Stomach (tissue), 9 donors: Measurements from ENCODE around the gene ALK. TPM values are rescaled to one million over a fixed set of nuclear protein-coding genes. Genes with fewer than 3 reads are reported as not detected.

Experiments
- DNase-seq, 2 donors: peaks; one replicate each; pipeline versions ENCODE4 v3.0.0 to v3.0.0-alpha.2; 2013 to 2019
- H3K27ac ChIP-seq, 5 donors: fragments of 200-600 bp in 4 of 5; sonication (generic) in 4 of 5; one replicate each; pipeline ENCODE4 v1.5.1; 2013 to 2019; ENCODE audit warnings: mild to moderate bottlenecking in 1 of 5, moderate library complexity in 1 of 5
- H3K27me3 ChIP-seq, 3 donors: fragments of 200-600 bp; sonication (generic); one replicate each; pipeline ENCODE4 v1.5.1; 2017 to 2019; ENCODE audit warnings: mixed run types in 1 of 3
- H3K36me3 ChIP-seq, 4 donors: fragments of 200-600 bp; sonication (generic); 1 replicate in 3 of 4; 2 replicates in 1 of 4; pipeline ENCODE4 v1.5.1; 2016 to 2019
- H3K4me1 ChIP-seq, 4 donors: fragments of 200-600 bp; sonication (generic); one replicate each; pipeline ENCODE4 v1.5.1; 2016 to 2019
- H3K4me3 ChIP-seq, 4 donors: fragments of 200-600 bp; sonication (generic) in 3 of 4; one replicate each; pipeline ENCODE4 v1.5.1; 2016 to 2019; ENCODE audit warnings: mild to moderate bottlenecking in 1 of 4
- H3K9me3 ChIP-seq, 4 donors: fragments of 200-600 bp; sonication (generic); one replicate each; pipeline ENCODE4 v1.5.1; 2016 to 2019
- EP300 ChIP-seq: sonication (generic); formaldehyde crosslinking; IDR thresholded peaks from one replicate; pipeline ENCODE4 v1.6.1; 2017; ENCODE audit warnings: antibody characterized with exemption
- POLR2A ChIP-seq, 4 donors: fragments of 450-650 bp; IDR thresholded peaks; one replicate each; pipeline ENCODE4 v1.6.1; 2016; ENCODE audit warnings: antibody characterized with exemption in 4 of 4, control low read depth in 2 of 4, mild to moderate bottlenecking in 1 of 4, moderate library complexity in 1 of 4
- POLR2AphosphoS5 ChIP-seq, 3 donors: sonication (generic); formaldehyde crosslinking; IDR thresholded peaks; one replicate each; pipeline ENCODE4 v1.6.1; 2016; ENCODE audit warnings: antibody characterized with exemption in 3 of 3
- WGBS, 5 donors: extraction: QIAGEN DNeasy Blood & Tissue Kit in 3 of 5; methylation state at CpG; one replicate each; pipeline versions ENCODE4 v1.1.5 to v1.1.7; 2013 to 2018; 5-methylcytosine and 5-hydroxymethylcytosine counted together
- intact Hi-C: fragments of 100-400 bp; cut with DNase I; formaldehyde crosslinking; loops from one replicate; pipeline ENCODE4 v1.15.1; 2023; ENCODE audit warnings: low total_unique reads
- polyA plus RNA-seq, 3 donors: library from polyadenylated mRNA; stranded (reverse); fragments of 200-250 nt; gene quantifications; one replicate each; pipeline ENCODE4 v1.2.3, GENCODE V29; 2013
- total RNA-seq, 5 donors: library from RNA; depleted of rRNA; stranded (reverse); fragments of >200 nt; gene quantifications; one replicate each; pipeline versions ENCODE4 v1.1.0 to v1.2.3, GENCODE V29; 2014 to 2016
- TF ChIP-seq, protein P1 (sequence below), 7 experiments: fragments of 450-650 bp in 4 of 7; fragments of 200-600 bp in 3 of 7; sonication (generic) in 3 of 7; IDR thresholded peaks; one replicate each; pipeline ENCODE4 v1.5.1; 2016 to 2019; ENCODE audit warnings: antibody characterized with exemption in 7 of 7, control low read depth in 2 of 7, mild to moderate bottlenecking in 1 of 7
- donor health status: healthy with polysubstance abuse.
- donor health status: Bipolar disorder and iron deficiency.
- donor health status: healthy.

Gene ALK
- total and polyA plus RNA-seq, 8 donors, result 0.13 to 0.92 TPM; not detected in 6

DNA sequence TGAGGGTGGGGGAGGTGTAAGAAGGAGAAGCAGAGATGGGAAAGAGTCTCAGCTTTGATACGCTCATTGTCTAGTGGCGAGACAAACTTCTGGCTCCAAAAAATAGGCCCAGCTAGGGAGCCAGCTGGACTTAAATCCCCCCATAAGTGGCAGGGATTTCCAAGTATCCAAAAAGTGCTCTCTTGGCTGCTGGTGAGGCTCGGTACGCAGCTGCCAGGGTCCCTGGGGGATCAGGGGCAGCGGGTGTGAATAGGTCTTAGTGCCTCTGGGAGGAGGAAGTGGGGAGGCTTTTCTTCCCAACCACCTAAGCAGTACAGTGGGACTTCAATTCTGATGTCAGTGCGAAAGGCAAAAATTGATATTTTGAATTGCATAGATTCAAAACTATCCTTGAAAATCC lies 73.5 kb downstream of the ALK start:
- no peaks in the 10 kb centered on the region for H3K36me3 ChIP-seq
- no peaks in the 10 kb centered on the region for H3K4me1 ChIP-seq
- no peak for TF ChIP-seq POLR2AphosphoS5 (IDR thresholded peaks at IDR 0.05)
- no peak for TF ChIP-seq POLR2A (IDR thresholded peaks at IDR 0.05)
- TF ChIP-seq EP300, result no peak
- TF ChIP-seq, protein P1, sequence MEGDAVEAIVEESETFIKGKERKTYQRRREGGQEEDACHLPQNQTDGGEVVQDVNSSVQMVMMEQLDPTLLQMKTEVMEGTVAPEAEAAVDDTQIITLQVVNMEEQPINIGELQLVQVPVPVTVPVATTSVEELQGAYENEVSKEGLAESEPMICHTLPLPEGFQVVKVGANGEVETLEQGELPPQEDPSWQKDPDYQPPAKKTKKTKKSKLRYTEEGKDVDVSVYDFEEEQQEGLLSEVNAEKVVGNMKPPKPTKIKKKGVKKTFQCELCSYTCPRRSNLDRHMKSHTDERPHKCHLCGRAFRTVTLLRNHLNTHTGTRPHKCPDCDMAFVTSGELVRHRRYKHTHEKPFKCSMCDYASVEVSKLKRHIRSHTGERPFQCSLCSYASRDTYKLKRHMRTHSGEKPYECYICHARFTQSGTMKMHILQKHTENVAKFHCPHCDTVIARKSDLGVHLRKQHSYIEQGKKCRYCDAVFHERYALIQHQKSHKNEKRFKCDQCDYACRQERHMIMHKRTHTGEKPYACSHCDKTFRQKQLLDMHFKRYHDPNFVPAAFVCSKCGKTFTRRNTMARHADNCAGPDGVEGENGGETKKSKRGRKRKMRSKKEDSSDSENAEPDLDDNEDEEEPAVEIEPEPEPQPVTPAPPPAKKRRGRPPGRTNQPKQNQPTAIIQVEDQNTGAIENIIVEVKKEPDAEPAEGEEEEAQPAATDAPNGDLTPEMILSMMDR (IDR thresholded peaks at IDR 0.05), result no peak
- H3K4me3 ChIP-seq, result no peak overlapping the region
- DNase-seq, result no peak
- H3K27me3 ChIP-seq, result peaks cover 0 to 8% (median 0%) of the 10 kb centered on the region in 3 donors
- no peak overlapping the region for H3K27ac ChIP-seq
- 48 to 65% (median 61%) methylated on average over 6 of the region's 6 CpGs for WGBS, 5 donors
- intact Hi-C loops, result loop anchor here (10.0 kb wide), 1 partner anchor 553 kb away; no protein-coding TSS in a partner anchor
- H3K9me3 ChIP-seq, result peaks cover 0 to 8% (median 6%) of the 10 kb centered on the region in 4 donors

DNA sequence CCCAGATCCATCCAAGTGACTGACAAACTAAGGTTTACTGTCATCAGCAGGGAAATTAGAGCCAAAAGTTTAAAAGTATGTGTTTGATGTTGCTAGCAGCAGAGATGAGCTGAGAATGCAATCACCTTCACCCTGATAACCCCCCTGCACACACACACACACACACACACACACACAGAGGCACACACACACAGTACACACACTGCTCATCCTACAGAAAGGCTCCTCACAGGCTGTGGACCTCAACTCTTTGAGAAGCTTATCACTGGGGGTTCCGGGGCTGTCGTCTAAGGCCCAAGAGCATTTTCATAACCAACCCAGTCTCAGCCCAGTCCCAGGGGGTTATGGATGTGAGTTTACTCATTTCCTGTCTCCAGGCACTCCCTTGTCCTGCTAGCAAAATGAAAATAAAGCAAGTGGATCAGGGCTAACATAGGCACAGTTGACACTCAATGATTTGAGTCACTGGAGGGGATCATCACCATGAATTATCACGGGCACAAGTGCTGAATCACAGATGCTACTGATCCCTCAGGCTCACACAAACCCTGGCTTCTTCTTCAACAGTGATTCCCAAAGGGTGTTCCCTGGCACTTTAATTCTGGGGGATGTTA lies 76.6 kb downstream of the ALK start:
- TF ChIP-seq EP300, result no peak
- TF ChIP-seq POLR2A (IDR thresholded peaks at IDR 0.05), result no peak
- TF ChIP-seq POLR2AphosphoS5 (IDR thresholded peaks at IDR 0.05), result no peak
- TF ChIP-seq, protein P1 (IDR thresholded peaks at IDR 0.05), result no peak
- no peak overlapping the region for H3K27ac ChIP-seq
- WGBS, 5 donors, result 81 to 87% (median 86%) methylated on average over 3 of the region's 3 CpGs
- peaks cover 0 to 16% (median 0%) of the 10 kb centered on the region in 3 donors for H3K27me3 ChIP-seq
- H3K4me3 ChIP-seq, result no peak overlapping the region
- no peak for DNase-seq
- peaks cover 0 to 5% (median 0%) of the 10 kb centered on the region in 4 donors for H3K4me1 ChIP-seq
- no peaks in the 10 kb centered on the region for H3K36me3 ChIP-seq
- intact Hi-C loops, result loop anchor here (10.0 kb wide), 1 partner anchor 550 kb away; no protein-coding TSS in a partner anchor
- no peaks in the 10 kb centered on the region for H3K9me3 ChIP-seq

DNA sequence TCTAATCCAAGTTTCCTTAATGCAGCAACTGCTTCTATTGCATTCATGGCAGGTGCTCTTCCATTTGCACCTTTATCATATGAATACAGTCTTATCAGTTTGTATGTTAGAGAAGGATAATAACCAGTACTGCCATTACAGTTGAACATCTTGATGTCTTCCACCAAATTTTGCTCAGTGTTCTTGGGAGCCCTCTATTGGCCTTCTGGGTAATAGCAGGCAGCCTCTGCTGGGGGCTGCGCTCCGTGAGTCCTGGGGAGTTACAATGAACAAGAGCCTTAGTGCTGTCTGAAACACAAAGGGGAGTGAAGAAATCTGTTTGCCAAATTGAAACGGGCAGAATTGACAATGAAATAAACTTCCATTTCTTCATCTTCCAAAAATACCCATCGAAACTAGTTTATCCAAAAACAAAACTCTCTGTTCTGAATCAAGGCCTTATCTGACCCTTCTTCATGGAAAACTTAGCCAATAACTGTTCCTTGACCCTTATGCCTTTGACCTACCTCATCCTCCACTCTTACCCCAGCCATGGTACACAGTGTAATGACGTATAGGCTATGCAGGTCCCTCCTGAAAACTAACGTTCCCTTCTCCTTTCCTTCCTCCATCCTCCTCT lies 79.9 kb downstream of the ALK start:
- no peak overlapping the region for H3K4me3 ChIP-seq
- DNase-seq, result peak in 1 of 2 donors; percentile 51
- 40 to 44% (median 42%) methylated on average over 6 of the region's 6 CpGs for WGBS, 5 donors
- no peaks in the 10 kb centered on the region for H3K36me3 ChIP-seq
- peaks cover 0 to 5% (median 0%) of the 10 kb centered on the region in 4 donors for H3K4me1 ChIP-seq
- H3K27me3 ChIP-seq, result peaks cover 0 to 16% (median 0%) of the 10 kb centered on the region in 3 donors
- intact Hi-C loops, result loop anchor here (10.0 kb wide), 1 partner anchor 547 kb away; no protein-coding TSS in a partner anchor
- TF ChIP-seq POLR2A (IDR thresholded peaks at IDR 0.05) (no peak), POLR2AphosphoS5 (IDR thresholded peaks at IDR 0.05) (no peak)
- TF ChIP-seq, protein P1 (IDR thresholded peaks at IDR 0.05), result peak in 5 of 7 experiments; percentile 56 to 91 (median 80)
- peaks cover 0 to 13% (median 9%) of the 10 kb centered on the region in 4 donors for H3K9me3 ChIP-seq
- no peak overlapping the region for H3K27ac ChIP-seq

DNA sequence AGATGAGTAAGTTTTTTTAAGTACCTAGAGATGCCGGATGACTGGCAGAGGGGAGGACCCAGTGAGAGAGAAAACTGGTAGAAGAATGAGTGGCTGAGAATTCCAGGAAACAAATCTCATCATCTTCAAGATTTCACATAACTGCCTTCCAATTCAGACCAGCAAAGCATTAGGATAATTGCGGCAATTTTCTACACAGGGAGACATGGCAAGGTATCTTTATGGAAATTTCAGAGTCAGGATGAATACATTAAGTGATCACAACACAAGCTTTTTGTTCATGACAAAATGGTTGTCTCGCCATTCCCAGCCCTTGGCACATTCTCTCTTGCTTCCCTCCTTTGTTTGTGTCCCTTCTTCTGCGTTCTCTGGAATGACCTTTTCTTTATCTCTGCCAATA lies 82.1 kb downstream of the ALK start:
- H3K36me3 ChIP-seq, result no peaks in the 10 kb centered on the region
- peaks cover 0 to 5% (median 0%) of the 10 kb centered on the region in 4 donors for H3K4me1 ChIP-seq
- DNase-seq, result no peak
- 76 to 83% (median 78%) methylated on average over 4 of the region's 4 CpGs for WGBS, 5 donors
- peaks cover 0 to 16% (median 0%) of the 10 kb centered on the region in 3 donors for H3K27me3 ChIP-seq
- TF ChIP-seq, protein P1 (IDR thresholded peaks at IDR 0.05), result no peak
- peaks cover 0 to 13% (median 9%) of the 10 kb centered on the region in 4 donors for H3K9me3 ChIP-seq
- H3K4me3 ChIP-seq, result no peak overlapping the region
- no peak overlapping the region for H3K27ac ChIP-seq
- intact Hi-C loops, result no loop called here
